ENCODE measurements around the gene SYT6.

The SYT6 gene

DNA sequence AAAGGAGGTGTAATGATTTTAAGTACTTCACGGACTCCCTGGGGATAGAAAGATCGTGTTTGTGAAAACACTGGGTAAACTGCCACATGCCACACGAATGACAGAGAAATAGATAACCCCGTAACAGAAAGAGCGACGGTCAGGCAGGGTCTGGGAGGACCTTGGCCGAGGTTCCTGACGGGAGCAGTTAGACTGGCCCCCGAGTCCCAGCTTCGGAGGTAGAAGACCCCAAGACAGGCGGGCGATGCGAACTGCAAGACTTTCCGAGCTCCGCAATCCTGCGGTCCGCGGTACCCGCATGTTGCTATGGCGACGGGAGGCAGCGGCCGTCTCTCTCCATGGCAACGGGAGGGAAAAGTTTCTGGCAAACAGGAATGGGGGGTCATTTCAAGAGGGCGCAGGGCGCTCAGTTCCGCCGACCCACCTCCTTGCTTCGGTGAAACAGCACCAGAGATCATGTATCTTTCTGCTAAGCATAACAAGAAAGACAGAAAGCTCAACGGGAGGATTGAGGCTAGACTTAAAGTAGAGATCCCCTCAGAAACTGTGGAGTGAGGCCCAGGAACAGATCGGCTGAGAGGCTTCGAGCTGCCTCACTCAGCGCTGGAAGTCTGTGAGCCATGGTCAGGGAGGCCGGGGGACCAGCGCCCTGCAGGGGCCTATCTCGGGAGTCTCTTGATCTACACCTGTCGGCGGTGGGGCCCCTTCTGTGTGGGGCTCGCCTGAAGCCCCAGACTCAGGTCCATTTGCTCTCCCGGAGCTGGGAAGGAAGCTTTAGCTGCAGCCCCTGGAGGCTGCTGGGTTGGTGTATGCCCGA is 685 bp upstream of the SYT6 start:
- no peak for DNase-seq

- no peak for DNase-seq
Measured at GRCh38 chr1:114152508-114153260, 985 bp downstream of the SYT6 start.

- DNase-seq: no peak
Measured at GRCh38 chr1:114152089-114152507, 1.6 kb downstream of the SYT6 start.

GRCh38 chr1:114150016-114150415 is 3.7 kb downstream of the SYT6 start:
- no peak for DNase-seq

GRCh38 chr1:114149211-114149610 is 4.5 kb downstream of the SYT6 start:
- no peak for DNase-seq

DNA sequence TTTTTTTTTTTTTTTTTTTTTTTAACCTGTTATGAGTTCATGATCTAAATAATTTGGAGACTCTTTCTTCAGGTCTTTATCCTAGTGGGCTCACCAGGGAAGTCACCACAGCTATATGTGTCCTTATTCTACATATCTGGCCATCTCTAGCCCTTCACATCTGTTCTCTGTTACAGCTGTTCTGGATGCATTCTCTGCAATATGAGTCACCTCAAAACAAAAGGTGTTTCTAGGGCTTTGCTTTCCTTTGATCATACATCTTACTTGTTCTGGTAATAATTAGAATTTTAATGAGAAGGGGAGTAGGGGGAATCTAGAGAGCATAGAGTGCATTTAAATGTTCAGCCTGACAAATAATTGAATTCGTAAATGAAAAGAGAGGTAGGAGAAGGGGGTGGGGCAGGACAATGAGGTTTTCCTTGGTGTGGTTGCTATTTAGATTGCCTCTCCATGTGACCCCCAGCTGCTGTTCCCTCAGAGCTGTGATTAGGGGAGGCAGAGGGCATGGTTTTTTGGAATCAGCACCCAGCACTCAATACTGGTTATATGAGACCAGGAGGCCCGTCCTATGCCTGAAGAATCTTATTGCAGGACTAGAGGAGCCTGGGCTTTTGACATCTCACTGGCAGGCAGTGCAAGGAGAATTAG is 8.0 kb downstream of the SYT6 start:
- DNase-seq: no peak

DNA sequence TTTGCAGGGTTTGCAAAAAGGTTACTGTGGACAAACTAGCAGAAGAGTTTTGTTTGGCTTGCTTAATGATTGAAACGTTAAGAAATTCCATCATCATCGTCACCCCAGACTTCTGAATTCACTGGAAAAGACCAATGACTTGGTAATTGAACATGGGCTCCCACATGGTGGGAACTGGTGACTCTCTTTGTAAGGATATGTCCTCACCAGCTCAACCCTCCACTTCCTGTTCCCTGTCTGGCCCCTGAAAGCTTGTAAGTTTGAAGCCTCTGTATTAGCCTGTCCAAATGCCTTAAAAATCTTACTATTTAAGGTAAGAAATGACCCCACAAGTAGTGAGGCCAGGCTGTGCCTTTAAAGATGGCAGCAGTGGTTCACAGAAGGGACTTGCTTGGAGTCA is 9.7 kb downstream of the SYT6 start:
- no peak for DNase-seq

DNA sequence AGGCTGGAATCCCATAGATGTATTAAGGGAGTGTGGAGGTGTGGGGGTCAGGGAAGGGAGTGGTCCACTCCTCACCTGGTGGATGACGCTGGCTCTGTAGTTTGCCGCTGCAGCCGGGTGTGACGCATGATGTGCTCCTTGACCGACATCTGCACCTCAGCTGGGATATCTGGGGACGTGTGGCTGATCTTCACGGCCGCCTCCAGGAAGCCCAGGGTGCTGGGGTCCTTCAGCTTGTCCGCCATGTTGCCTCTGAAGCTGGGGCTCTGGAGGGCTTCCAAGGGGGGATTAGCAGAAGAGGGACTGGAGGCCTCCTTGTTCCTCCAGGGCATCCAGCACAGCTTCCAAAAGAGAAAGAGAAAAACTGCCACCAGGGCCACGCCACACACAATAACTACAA is 14.1 kb downstream of the SYT6 start:
- no peak for DNase-seq

- DNase-seq: no peak
Measured at GRCh38 chr1:114137497-114137896, 16.2 kb downstream of the SYT6 start.

- DNase-seq: no peak
Measured at GRCh38 chr1:114135786-114136185, 17.9 kb downstream of the SYT6 start.

- no peak for DNase-seq
Measured at GRCh38 chr1:114134518-114134917, 19.2 kb downstream of the SYT6 start.

DNA sequence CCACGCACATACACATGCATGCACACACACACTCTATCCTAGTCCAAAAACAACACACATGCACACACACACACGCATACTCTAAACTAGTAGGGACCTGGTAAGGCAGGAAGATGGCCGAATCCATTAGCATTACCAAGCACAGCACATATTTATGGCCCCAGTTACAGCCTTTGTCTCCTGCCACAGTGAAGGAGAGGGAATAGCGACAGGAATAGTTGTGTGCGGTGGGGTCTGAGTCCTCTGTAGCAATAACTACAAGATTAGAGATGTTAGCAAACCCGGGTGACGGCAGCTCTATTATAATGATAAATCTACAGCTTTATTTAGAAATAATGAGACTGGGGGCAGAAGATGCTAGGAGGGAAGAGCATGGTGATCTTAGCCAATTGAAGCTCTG is 20.5 kb downstream of the SYT6 start:
- DNase-seq: no peak

DNA sequence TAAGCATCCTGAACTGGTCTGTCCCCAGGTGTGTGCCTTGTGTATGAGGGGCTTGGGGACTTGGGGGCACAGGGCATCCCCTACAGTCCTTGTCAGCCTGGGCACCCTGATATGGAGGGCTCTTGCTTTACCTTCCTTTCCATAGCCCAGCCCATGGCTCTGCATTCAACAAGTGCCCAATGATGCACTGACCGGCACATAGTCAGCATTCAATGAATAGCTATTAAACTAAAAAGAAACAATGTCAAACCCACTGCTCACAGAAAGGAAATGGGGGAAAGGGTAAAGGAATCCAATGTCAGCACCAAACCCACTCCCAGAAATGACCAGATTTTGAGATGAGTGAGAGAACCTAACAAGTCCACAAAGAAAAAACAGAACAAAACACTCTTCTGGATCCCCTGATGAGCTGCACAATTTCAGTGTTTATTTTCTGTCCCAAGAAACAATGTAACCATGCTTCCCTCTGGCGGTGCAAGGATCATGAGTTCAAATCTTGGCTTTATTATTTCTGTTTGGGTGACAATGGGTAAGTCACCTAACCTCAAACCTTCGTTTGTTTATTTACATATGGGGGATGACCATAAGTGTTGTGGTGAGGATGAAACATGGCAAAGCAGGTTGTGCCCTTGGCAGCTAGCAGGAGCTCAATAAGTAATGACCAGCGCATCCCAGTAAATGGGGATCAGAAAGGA is 22.0 kb downstream of the SYT6 start:
- DNase-seq: no peak

GRCh38 chr1:114130846-114131525 is 22.7 kb downstream of the SYT6 start:
- no peak for DNase-seq

- no peak for DNase-seq
Measured at GRCh38 chr1:114130213-114130612, 23.5 kb downstream of the SYT6 start.

DNA sequence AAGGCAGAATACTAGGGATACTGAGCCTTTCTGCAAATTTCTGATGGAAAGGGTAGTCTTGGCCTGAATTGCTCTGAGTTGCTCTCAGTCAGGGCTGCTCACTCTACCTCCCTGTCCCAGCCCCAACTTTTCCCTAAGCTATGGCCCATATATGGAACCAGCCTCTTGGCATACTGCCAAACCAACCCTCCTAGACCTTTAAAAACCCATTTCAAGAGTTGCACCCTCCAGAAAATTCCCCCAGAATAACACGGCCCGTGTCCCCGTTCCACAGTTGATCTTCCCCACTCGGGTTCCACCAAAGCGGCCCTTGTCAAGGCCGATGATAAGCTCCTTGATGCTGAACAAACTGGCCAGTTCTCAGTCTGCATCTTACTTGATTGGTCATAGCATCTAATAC is 25.4 kb downstream of the SYT6 start:
- no peak for DNase-seq

DNA sequence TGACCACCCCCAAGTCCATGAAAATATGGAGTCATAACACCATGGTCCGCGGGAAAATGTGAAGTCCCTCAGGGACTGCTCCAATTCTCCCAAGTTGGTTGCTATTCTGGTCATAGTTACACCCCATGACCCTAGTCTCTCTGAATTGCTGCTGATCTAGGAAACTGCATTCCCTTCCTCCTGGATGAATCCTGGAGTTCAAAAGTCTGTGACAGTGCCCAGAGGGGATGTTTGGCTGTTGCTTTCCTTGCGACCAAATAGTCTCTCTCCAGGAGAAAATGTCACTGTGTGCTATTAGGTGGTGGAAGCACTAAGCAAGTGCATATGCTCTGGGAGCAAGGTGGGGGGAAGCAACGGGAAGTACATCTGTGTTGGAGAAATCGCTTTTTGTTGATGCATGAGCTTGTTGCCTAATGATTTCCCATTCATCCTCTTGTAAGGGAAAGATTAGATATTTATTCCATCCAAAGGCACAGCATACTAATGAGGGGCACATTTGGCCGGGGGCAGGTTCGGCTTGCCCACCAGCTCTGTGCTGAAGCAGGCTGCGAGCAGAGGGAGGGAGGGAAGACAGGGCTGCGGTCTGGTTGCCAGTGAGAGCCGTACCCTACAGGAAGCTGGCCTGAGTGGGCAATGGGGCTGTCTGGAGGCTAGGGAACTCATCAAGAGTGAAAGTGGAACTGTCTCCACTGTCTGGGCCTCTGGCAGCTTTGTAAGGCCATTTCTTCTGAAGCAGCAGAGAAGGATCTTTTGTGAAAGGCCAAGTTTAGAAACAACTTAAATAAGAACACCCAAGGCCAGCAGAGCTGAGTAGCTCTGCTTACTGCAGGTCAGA is 27.2 kb downstream of the SYT6 start:
- DNase-seq: no peak

- DNase-seq: no peak
Measured at GRCh38 chr1:114124644-114125043, 29.0 kb downstream of the SYT6 start.

GRCh38 chr1:114122941-114123618 is 30.6 kb downstream of the SYT6 start:
- no peak for DNase-seq

DNA sequence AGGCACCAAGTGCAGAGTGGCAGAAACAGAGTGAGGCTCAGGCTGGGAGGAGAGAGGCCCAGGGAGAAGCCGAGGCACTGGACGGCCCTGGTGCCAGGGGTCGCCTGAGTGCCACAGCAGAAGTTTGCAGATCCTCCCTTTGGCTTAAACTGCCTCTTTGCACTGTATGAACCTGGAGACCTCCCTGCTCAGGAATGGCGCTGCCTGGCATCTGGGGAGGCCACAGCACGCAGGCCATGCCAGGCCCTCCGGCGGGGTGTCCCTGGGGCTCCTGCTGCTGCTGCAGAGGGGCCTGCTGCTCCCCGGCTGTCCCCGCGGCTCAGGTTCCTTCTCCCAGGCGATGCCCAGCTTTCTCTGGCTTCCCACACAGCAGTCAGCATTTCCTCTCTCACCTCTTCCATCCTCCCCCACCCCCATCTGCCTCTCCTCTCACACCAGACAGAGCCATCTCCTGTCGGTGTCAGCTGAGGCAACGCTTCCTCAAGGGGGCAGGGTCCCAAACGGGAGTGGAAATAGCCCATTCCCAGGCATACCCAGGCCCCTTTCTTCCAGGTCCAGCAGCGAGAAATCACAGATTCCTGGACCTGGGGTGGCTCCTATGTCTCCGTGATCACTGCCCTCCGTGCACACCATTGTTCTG is 35.2 kb downstream of the SYT6 start:
- DNase-seq: no peak

- no peak for DNase-seq
Measured at GRCh38 chr1:114117654-114118053, 36.0 kb downstream of the SYT6 start.
